22Rv1 (cell line): ENCODE measurements around the gene SPATA3.

Experiments used
- ZFX ChIP-seq: fragments of 450-650 bp; IDR thresholded peaks from 2 replicates; pipeline ENCODE4 v1.6.1; 2017; ENCODE audit warnings: antibody characterized with exemption, borderline replicate concordance
- TF ChIP-seq, protein P1 (sequence below): fragments of 450-650 bp; IDR thresholded peaks from 2 replicates; pipeline ENCODE4 v1.5.1; 2017; ENCODE audit warnings: mild to moderate bottlenecking

GRCh38 chr2:231051116-231051515 lies 55.2 kb downstream of the SPATA3 start:
- TF ChIP-seq, protein P1, sequence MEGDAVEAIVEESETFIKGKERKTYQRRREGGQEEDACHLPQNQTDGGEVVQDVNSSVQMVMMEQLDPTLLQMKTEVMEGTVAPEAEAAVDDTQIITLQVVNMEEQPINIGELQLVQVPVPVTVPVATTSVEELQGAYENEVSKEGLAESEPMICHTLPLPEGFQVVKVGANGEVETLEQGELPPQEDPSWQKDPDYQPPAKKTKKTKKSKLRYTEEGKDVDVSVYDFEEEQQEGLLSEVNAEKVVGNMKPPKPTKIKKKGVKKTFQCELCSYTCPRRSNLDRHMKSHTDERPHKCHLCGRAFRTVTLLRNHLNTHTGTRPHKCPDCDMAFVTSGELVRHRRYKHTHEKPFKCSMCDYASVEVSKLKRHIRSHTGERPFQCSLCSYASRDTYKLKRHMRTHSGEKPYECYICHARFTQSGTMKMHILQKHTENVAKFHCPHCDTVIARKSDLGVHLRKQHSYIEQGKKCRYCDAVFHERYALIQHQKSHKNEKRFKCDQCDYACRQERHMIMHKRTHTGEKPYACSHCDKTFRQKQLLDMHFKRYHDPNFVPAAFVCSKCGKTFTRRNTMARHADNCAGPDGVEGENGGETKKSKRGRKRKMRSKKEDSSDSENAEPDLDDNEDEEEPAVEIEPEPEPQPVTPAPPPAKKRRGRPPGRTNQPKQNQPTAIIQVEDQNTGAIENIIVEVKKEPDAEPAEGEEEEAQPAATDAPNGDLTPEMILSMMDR: no peak
- no peak for TF ChIP-seq ZFX
